Measurements from ENCODE around the gene SLC26A1.

GRCh38 chr4:1000686-1001260, 7.6 kb upstream of the SLC26A1 start:
- no peak for TF ChIP-seq CTCF (IDR thresholded peaks at IDR 0.05; ENCODE audit: low read length)
- no peak for TF ChIP-seq EZH2phosphoT487 (IDR thresholded peaks at IDR 0.05; ENCODE audit: low read length)
- TF ChIP-seq EZH2 (optimal IDR thresholded peaks at IDR 0.05; ENCODE audit: low read depth, low read length): no peak

Data from MM.1S (cell line).